Spleen (tissue), 7 donors: ENCODE results near the gene PELI2.

Experiments used
- CTCF ChIP-seq, 11 experiments: fragments of 200-600 bp in 7 of 11; fragments of 450-650 bp in 4 of 11; sonication (generic) in 4 of 11; IDR thresholded peaks in 8 of 11; conservative IDR thresholded peaks in 3 of 11; 1 replicate in 7 of 11; 2 replicates in 4 of 11; pipeline versions ENCODE4 v1.4.0 to v1.8.0; 2016 to 2021; ENCODE audit warnings: antibody characterized with exemption in 11 of 11, inconsistent platforms in 4 of 11, mild to moderate bottlenecking in 1 of 11
- POLR2A ChIP-seq, 3 donors: fragments of 450-650 bp; IDR thresholded peaks; one replicate each; pipeline ENCODE4 v1.5.1; 2017; ENCODE audit warnings: antibody characterized with exemption in 3 of 3, mild to moderate bottlenecking in 1 of 3
- donor health status: DM: no; HTN: no; CAD: no; lungs with moderate emphysema.
- donor health status: DM: no; HTN: no; CAD: no.
- donor health status: DM: no; HTN: no; CAD: no.

GRCh38 chr14:56224229-56224628 lies 106.0 kb downstream of the PELI2 start:
- no peak for TF ChIP-seq POLR2A (IDR thresholded peaks at IDR 0.05)
- no peak for TF ChIP-seq CTCF (IDR thresholded peaks at IDR 0.05 in 8 of 11, conservative IDR thresholded peaks at IDR 0.05 in 3 of 11)
